Measurements from ENCODE around the gene WWC2. TPM values are rescaled to one million over a fixed set of nuclear protein-coding genes. Genes with fewer than 3 reads are reported as not detected.

WWC2 gene
- total and polyA plus RNA-seq, 7 donors = 2.9 to 15.5 (median 7.8) TPM

GRCh38 chr4:183356931-183357675 is 258.0 kb downstream of the WWC2 start:
- no peak for ATAC-seq
- intact Hi-C loops (cut with DNase I) = no loop called here
- Histone ChIP-seq H3K27me3 (ENCODE audit: insufficient read depth in 3 of 3, low read length in 2 of 3) (peaks cover 0 to 2% (median 0%) of the 10 kb centered on the region in 3 donors), H3K4me3 (no peak overlapping the region), H3K36me3 (ENCODE audit: insufficient read depth in 1 of 2, low read depth in 1 of 2) (no peaks in the 10 kb centered on the region), H3K27ac (no peak overlapping the region), H3K9me3 (no peaks in the 10 kb centered on the region), H3K4me1 (no peaks in the 10 kb centered on the region)
- DNase-seq = no peak
- TF ChIP-seq CTCF (IDR thresholded peaks at IDR 0.05) = no peak
- WGBS, 3 donors = 88 to 89% (median 88%) methylated on average over 20 of the region's 20 CpGs

GRCh38 chr4:183358215-183358755 is 259.2 kb downstream of the WWC2 start:
- ATAC-seq (no peak), DNase-seq (no peak)
- Histone ChIP-seq H3K36me3 (ENCODE audit: insufficient read depth in 1 of 2, low read depth in 1 of 2) (no peaks in the 10 kb centered on the region), H3K4me3 (no peak overlapping the region), H3K9me3 (no peaks in the 10 kb centered on the region), H3K27me3 (ENCODE audit: insufficient read depth in 3 of 3, low read length in 2 of 3) (peaks cover 0 to 2% (median 0%) of the 10 kb centered on the region in 3 donors), H3K4me1 (no peaks in the 10 kb centered on the region), H3K27ac (no peak overlapping the region)
- 65 to 73% (median 73%) methylated on average over 13 of the region's 13 CpGs for WGBS, 3 donors
- intact Hi-C loops (cut with DNase I) = no loop called here
- TF ChIP-seq CTCF (IDR thresholded peaks at IDR 0.05) = no peak

- Histone ChIP-seq H3K4me1 (no peaks in the 10 kb centered on the region), H3K27me3 (ENCODE audit: insufficient read depth in 3 of 3, low read length in 2 of 3) (peaks cover 0 to 2% (median 0%) of the 10 kb centered on the region in 3 donors), H3K4me3 (no peak overlapping the region), H3K36me3 (ENCODE audit: insufficient read depth in 1 of 2, low read depth in 1 of 2) (no peaks in the 10 kb centered on the region), H3K27ac (no peak overlapping the region), H3K9me3 (no peaks in the 10 kb centered on the region)
- intact Hi-C loops (cut with DNase I) = no loop called here
- no peak for TF ChIP-seq CTCF (IDR thresholded peaks at IDR 0.05)
- DNase-seq (no peak), ATAC-seq (no peak)
- whole genome bisulfite sequencing, 3 donors = 53 to 58% (median 57%) methylated on average over 11 of the region's 11 CpGs
Observed at GRCh38 chr4:183360161-183360919, 261.3 kb downstream of the WWC2 start.

- no peak for TF ChIP-seq CTCF (IDR thresholded peaks at IDR 0.05)
- Histone ChIP-seq H3K4me3 (no peak overlapping the region), H3K27me3 (ENCODE audit: insufficient read depth in 3 of 3, low read length in 2 of 3) (no peaks in the 10 kb centered on the region), H3K4me1 (no peaks in the 10 kb centered on the region), H3K9me3 (no peaks in the 10 kb centered on the region), H3K27ac (no peak overlapping the region), H3K36me3 (ENCODE audit: insufficient read depth in 1 of 2, low read depth in 1 of 2) (no peaks in the 10 kb centered on the region)
- 85 to 89% (median 88%) methylated on average over 4 of the region's 4 CpGs for WGBS, 3 donors
- intact Hi-C loops (cut with DNase I) = no loop called here
- ATAC-seq = no peak
- DNase-seq = no peak
Observed at GRCh38 chr4:183362036-183362435, 263.0 kb downstream of the WWC2 start.

All from psoas muscle (tissue), 8 donors.